IMR-90 (cell line): ENCODE measurements around the gene ROR2. TPM values are rescaled to one million over a fixed set of nuclear protein-coding genes. Genes with fewer than 3 reads are reported as not detected.
"Not testable (repeated sequence)": the region's sequence is repeated elsewhere in the genome, so short reads cannot be mapped to it uniquely, and the experiment has no call there.

ENCODE experiments used
- ATAC-seq: fragments of 200-7000 bp; cut with Tn5 transposase; 2 replicates; pipeline ENCODE4 v1.9.1; 2020; ENCODE audit warnings: low read depth, mild to moderate bottlenecking, moderate library complexity
- BruUV-seq: library from RNA; stranded (reverse); fragments of 400-500 nt; replicated peaks from 2 replicates; lab custom pipeline; 2021; lab: Mats Ljungman, UMichigan
- CTCF ChIA-PET: fragments of 300-600 bp; formaldehyde crosslinking; extraction: SDS; loops from one replicate; lab custom pipeline; 2021; ENCODE audit warnings: antibody characterized with exemption; lab: Yijun Ruan, JAX
- POLR2A ChIA-PET: fragments of 300-600 bp; sonication (Branson Sonifier 250); formaldehyde crosslinking; loops from one replicate; lab custom pipeline; 2022; ENCODE audit warnings: antibody characterized with exemption; ENCODE audit not compliant: unreplicated experiment; lab: Charles Lee
- DNase-seq: peaks from one replicate; pipeline ENCODE4 v3.0.0; 2013
- H2AFZ ChIP-seq: replicated peaks from 2 replicates; pipeline ENCODE3; 2013; ENCODE audit warnings: low read length, mild to moderate bottlenecking; ENCODE audit not compliant: poor library complexity
- H2AK5ac ChIP-seq: 2 replicates; pipeline ENCODE4 v1.6.1; 2013; ENCODE audit warnings: low read depth, low read length, inconsistent platforms
- H2AK9ac ChIP-seq: replicated peaks from 2 replicates; pipeline ENCODE3; 2013; ENCODE audit warnings: mild to moderate bottlenecking, low read depth, low read length, moderate library complexity; ENCODE audit not compliant: poor library complexity
- H2BK120ac ChIP-seq: 2 replicates; pipeline ENCODE4 v1.6.1; 2013; ENCODE audit warnings: low read depth, low read length, inconsistent platforms
- H2BK15ac ChIP-seq: 3 replicates; pipeline ENCODE4 v1.6.1; 2013; ENCODE audit warnings: low read depth, low read length, inconsistent platforms
- H2BK20ac ChIP-seq: 2 replicates; pipeline ENCODE4 v1.6.1; 2013; ENCODE audit warnings: low read depth, mild to moderate bottlenecking, inconsistent platforms, low read length, moderate library complexity
- H2BK5ac ChIP-seq: 2 replicates; pipeline ENCODE4 v1.6.1; 2013; ENCODE audit warnings: mild to moderate bottlenecking, low read depth, low read length, inconsistent platforms; ENCODE audit not compliant: poor library complexity, severe bottlenecking
- H3K14ac ChIP-seq: replicated peaks from 2 replicates; pipeline ENCODE4 v1.6.1; 2013; ENCODE audit warnings: low read depth, low read length, inconsistent platforms
- H3K18ac ChIP-seq: 2 replicates; pipeline ENCODE4 v1.6.1; 2013; ENCODE audit warnings: low read depth, low read length, control low read depth
- H3K23ac ChIP-seq: 2 replicates; pipeline ENCODE4 v1.6.1; 2013; ENCODE audit warnings: low read depth, low read length, inconsistent platforms
- H3K27ac ChIP-seq: 2 replicates; pipeline ENCODE4 v1.5.1; 2013; ENCODE audit warnings: mild to moderate bottlenecking, control low read depth, low read length; ENCODE audit not compliant: insufficient read depth
- H3K27me3 ChIP-seq: 2 replicates; pipeline ENCODE4 v1.6.1; 2013; ENCODE audit warnings: low read length; ENCODE audit not compliant: control insufficient read depth, insufficient read depth
- H3K36me3 ChIP-seq: 2 replicates; pipeline ENCODE4 v1.6.1; 2013; ENCODE audit warnings: low read length, mixed read lengths; ENCODE audit not compliant: control insufficient read depth, insufficient read depth
- H3K4ac ChIP-seq: 2 replicates; pipeline ENCODE4 v1.6.1; 2013; ENCODE audit warnings: low read depth, low read length, inconsistent platforms
- H3K4me1 ChIP-seq: 2 replicates; pipeline ENCODE4 v1.6.1; 2013; ENCODE audit warnings: low read length, mixed read lengths; ENCODE audit not compliant: control insufficient read depth, insufficient read depth
- H3K4me2 ChIP-seq: 2 replicates; pipeline ENCODE4 v1.6.1; 2013; ENCODE audit warnings: low read depth, mild to moderate bottlenecking, control low read depth, low read length, moderate library complexity
- H3K4me3 ChIP-seq: 2 replicates; pipeline ENCODE4 v1.5.1; 2013; ENCODE audit warnings: low read depth, mild to moderate bottlenecking, control low read depth, low read length, moderate library complexity; ENCODE audit not compliant: insufficient read depth
- H3K56ac ChIP-seq: 2 replicates; pipeline ENCODE4 v1.6.1; 2013; ENCODE audit warnings: low read length, inconsistent platforms; ENCODE audit not compliant: insufficient read depth; ENCODE audit errors: extremely low read depth
- H3K79me1 ChIP-seq, 2 experiments: 2 replicates each; pipeline ENCODE4 v1.6.1; 2013; ENCODE audit warnings: low read length in 2 of 2, inconsistent platforms in 1 of 2, low read depth in 1 of 2
- H3K9ac ChIP-seq: 2 replicates; pipeline ENCODE4 v1.6.1; 2013; ENCODE audit warnings: low read depth, low read length, control low read depth
- H3K9me1 ChIP-seq: 2 replicates; pipeline ENCODE4 v1.6.1; 2013; ENCODE audit warnings: low read length, inconsistent platforms; ENCODE audit not compliant: insufficient read depth
- H3K9me3 ChIP-seq: 2 replicates; pipeline ENCODE4 v1.6.1; 2013; ENCODE audit warnings: low read length; ENCODE audit not compliant: control insufficient read depth, insufficient read depth
- H4K20me1 ChIP-seq: 2 replicates; pipeline ENCODE4 v1.6.1; 2013; ENCODE audit warnings: low read length, inconsistent platforms; ENCODE audit not compliant: insufficient read depth
- H4K5ac ChIP-seq: 2 replicates; pipeline ENCODE4 v1.6.1; 2013; ENCODE audit warnings: mild to moderate bottlenecking, low read depth, low read length, control low read depth
- H4K8ac ChIP-seq, 2 experiments: 2 replicates each; pipeline ENCODE4 v1.6.1; 2013; ENCODE audit warnings: low read depth in 2 of 2, low read length in 2 of 2, control low read depth in 1 of 2, inconsistent platforms in 1 of 2
- H4K91ac ChIP-seq: 2 replicates; pipeline ENCODE4 v1.6.1; 2013; ENCODE audit warnings: low read depth, low read length, inconsistent platforms; ENCODE audit not compliant: insufficient read depth
- WGBS, 2 experiments: methylation state at CpG; one replicate each; pipeline versions ENCODE4 v1.1.5 to v1.1.7; 2013; ENCODE audit warnings: missing lambda C conversion rate in 2 of 2; ENCODE audit not compliant: insufficient read length in 1 of 2; ENCODE audit errors: extremely low coverage in 2 of 2; 5-methylcytosine and 5-hydroxymethylcytosine counted together
- dilution Hi-C: fragments of 300-500 bp; cut with HindIII; formaldehyde crosslinking; loops from one replicate; pipeline ENCODE4 v1.14.3; 2018; ENCODE audit warnings: low sequenced_read_pairs; ENCODE audit not compliant: unreplicated experiment
- in situ Hi-C: fragments of 300-500 bp; cut with MboI; formaldehyde crosslinking; loops from 3 replicates; pipeline ENCODE4 v1.14.3; 2019; ENCODE audit warnings: low sequenced_read_pairs, inconsistent platforms, mixed read lengths
- intact Hi-C: fragments of 100-400 bp; cut with micrococcal nuclease; formaldehyde crosslinking; loops from 2 replicates; pipeline ENCODE4 v1.10.0; 2022
- polyA plus RNA-seq, 3 experiments: library from polyadenylated mRNA; depleted of rRNA; stranded (reverse); fragments of >200 nt; gene quantifications; 2 replicates each; pipeline ENCODE4 v1.2.3, GENCODE V29; 2012; ENCODE audit warnings: low replicate concordance in 1 of 3
- total RNA-seq: library from RNA; depleted of rRNA; stranded (reverse); fragments of >200 nt; gene quantifications from 2 replicates; pipeline ENCODE4 v1.2.3, GENCODE V29; 2012

The ROR2 gene
- total and polyA plus RNA-seq, 2 of the 4 experiments (the other 2 are of a cell fraction): 2.3 to 4.8 TPM

- in situ Hi-C loops: not testable (repeated sequence)
Observed at GRCh38 chr9:91798273-91799112, 151.5 kb downstream of the ROR2 start.

DNA sequence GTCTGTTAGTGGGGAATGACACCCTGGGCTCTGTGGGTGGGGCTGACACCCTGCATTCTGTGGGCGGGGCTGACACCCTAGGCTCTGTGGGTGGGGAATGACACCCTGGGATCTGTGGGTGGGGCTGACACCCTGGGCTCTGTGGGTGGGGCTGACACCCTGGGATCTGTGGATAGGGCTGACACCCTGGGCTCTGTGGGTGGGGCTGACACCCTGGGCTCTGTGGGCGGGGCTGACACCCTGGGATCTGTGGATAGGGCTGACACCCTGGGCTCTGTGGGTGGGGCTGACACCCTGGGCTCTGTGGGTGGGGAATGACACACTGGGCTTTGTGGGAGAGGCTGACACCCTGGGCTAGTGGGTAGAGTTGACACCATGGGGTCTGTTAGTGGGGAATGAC, 152.5 kb downstream of the ROR2 start:
- H3K4me1 ChIP-seq, intact Hi-C loops, dilution Hi-C loops, BruUV-seq, H3K27ac ChIP-seq, H3K9ac ChIP-seq, H3K36me3 ChIP-seq, H4K91ac ChIP-seq, H3K23ac ChIP-seq, H3K18ac ChIP-seq, H2BK15ac ChIP-seq, H3K4me2 ChIP-seq, H4K20me1 ChIP-seq, H2AK9ac ChIP-seq, H2BK5ac ChIP-seq, ATAC-seq, H3K9me3 ChIP-seq, H3K14ac ChIP-seq, DNase-seq, H3K9me1 ChIP-seq, H4K8ac ChIP-seq, H3K56ac ChIP-seq, H2AFZ ChIP-seq, H4K5ac ChIP-seq, H3K79me1 ChIP-seq, in situ Hi-C loops, H2BK120ac ChIP-seq, H3K4me3 ChIP-seq, CTCF ChIA-PET, H2AK5ac ChIP-seq, H3K27me3 ChIP-seq, H3K4ac ChIP-seq, H2BK20ac ChIP-seq, POLR2A ChIA-PET: not testable (repeated sequence)
- WGBS, 2 experiments: no CpG with 5 or more reads among the region's 2 CpGs

More at GRCh38 chr9:91798273-91799112, 151.5 kb downstream of the ROR2 start:
- POLR2A ChIA-PET, H3K18ac ChIP-seq, H3K23ac ChIP-seq, intact Hi-C loops, H3K4ac ChIP-seq, H2BK20ac ChIP-seq, H3K27ac ChIP-seq, CTCF ChIA-PET, H3K4me2 ChIP-seq, H4K5ac ChIP-seq, H3K9ac ChIP-seq, H2AFZ ChIP-seq, H3K9me3 ChIP-seq, DNase-seq, H2BK5ac ChIP-seq, H3K14ac ChIP-seq, BruUV-seq, dilution Hi-C loops, H3K27me3 ChIP-seq, ATAC-seq, H2AK9ac ChIP-seq, H3K79me1 ChIP-seq, H3K4me3 ChIP-seq, H3K36me3 ChIP-seq, H4K8ac ChIP-seq, H2AK5ac ChIP-seq, H3K56ac ChIP-seq, H4K20me1 ChIP-seq, H2BK15ac ChIP-seq, H2BK120ac ChIP-seq, H4K91ac ChIP-seq: not testable (repeated sequence)
- H3K9me1 ChIP-seq: peaks cover 11% of the 10 kb centered on the region
- WGBS, 2 experiments: 85% methylated on average over 4 of the region's 14 CpGs; no CpG with 5 or more reads in 1 of the 2 experiments
- H3K4me1 ChIP-seq: peaks cover 16% of the 10 kb centered on the region
